GM12878 (cell line): ENCODE data around the gene POFUT2. TPM values are rescaled to one million over a fixed set of nuclear protein-coding genes. Genes with fewer than 3 reads are reported as not detected.

Source experiments
- ATAC-seq: fragments of 200-7000 bp; cut with Tn5 transposase; 3 replicates; pipeline ENCODE4 v1.9.1; 2020; ENCODE audit warnings: mild to moderate bottlenecking, moderate library complexity
- BruUV-seq: library from RNA; stranded (reverse); fragments of 400-500 nt; replicated peaks from 2 replicates; lab custom pipeline; 2021; lab: Mats Ljungman, UMichigan
- CTCF ChIA-PET: fragments of 300-600 bp; sonication (Branson Sonifier 250); formaldehyde crosslinking; extraction: SDS; loops from one replicate; lab custom pipeline; 2021; ENCODE audit warnings: inconsistent platforms; lab: Yijun Ruan, JAX
- POLR2A ChIA-PET: fragments of 350-600 bp; formaldehyde crosslinking; extraction: SDS; loops from one replicate; lab custom pipeline; 2021; ENCODE audit warnings: inconsistent platforms; lab: Charles Lee
- RAD21 ChIA-PET: fragments of 300-600 bp; sonication (Branson Sonifier 250); formaldehyde crosslinking; loops from one replicate; lab custom pipeline; 2023; ENCODE audit warnings: antibody characterized with exemption; ENCODE audit not compliant: unreplicated experiment; lab: Charles Lee
- SMC1A ChIA-PET: fragments of 300-600 bp; sonication (Branson Sonifier 250); formaldehyde crosslinking; loops from one replicate; lab custom pipeline; 2023; ENCODE audit not compliant: unreplicated experiment, uncharacterized antibody; lab: Charles Lee
- DNase-seq: peaks from one replicate; pipeline ENCODE4 v3.0.0-alpha.2; 2011; ENCODE audit warnings: low read depth, low spot score
- FAIRE-seq: peaks from 3 replicates; lab custom pipeline; 2011; peaks lifted over from hg19 to GRCh38; lab: Jason Lieb, UNC
- H2AFZ ChIP-seq: 2 replicates; pipeline ENCODE4 v1.6.0; 2011; ENCODE audit warnings: low read depth, low read length, control low read depth; ENCODE audit not compliant: control insufficient read depth
- H3K27ac ChIP-seq: 2 replicates; pipeline ENCODE4 v1.5.1; 2011; ENCODE audit warnings: control low read depth; ENCODE audit not compliant: control insufficient read depth, insufficient read depth
- H3K27me3 ChIP-seq, 2 experiments: replicated peaks in 1 of 2; 2 replicates each; pipeline versions ENCODE4 v1.6.0 to v1.6.1; 2011; ENCODE audit warnings: low read length in 1 of 2; ENCODE audit not compliant: control insufficient read depth in 2 of 2, insufficient read depth in 2 of 2
- H3K36me3 ChIP-seq, 2 experiments: 2 replicates each; pipeline ENCODE4 v1.5.1; 2011; ENCODE audit warnings: low read length in 1 of 2; ENCODE audit not compliant: control insufficient read depth in 2 of 2, insufficient read depth in 2 of 2
- H3K4me1 ChIP-seq: 2 replicates; pipeline ENCODE4 v1.6.1; 2011; ENCODE audit warnings: mild to moderate bottlenecking, low read length, moderate library complexity, mixed read lengths; ENCODE audit not compliant: control insufficient read depth, insufficient read depth
- H3K4me2 ChIP-seq: 2 replicates; pipeline ENCODE4 v1.6.0; 2011; ENCODE audit warnings: control low read depth; ENCODE audit not compliant: control insufficient read depth, insufficient read depth
- H3K4me3 ChIP-seq: fragments of 200-600 bp; sonication (generic); 2 replicates; pipeline ENCODE4 v1.5.1; 2016
- H3K79me2 ChIP-seq: 2 replicates; pipeline ENCODE4 v1.6.0; 2011; ENCODE audit warnings: low read length; ENCODE audit not compliant: control insufficient read depth, insufficient read depth
- H3K9ac ChIP-seq: 2 replicates; pipeline ENCODE4 v1.8.0; 2011; ENCODE audit warnings: low read length, control low read depth, mixed read lengths; ENCODE audit not compliant: control insufficient read depth, insufficient read depth
- H3K9me3 ChIP-seq: replicated peaks from 3 replicates; pipeline ENCODE4 v1.5.1; 2011; ENCODE audit warnings: mild to moderate bottlenecking, low read length; ENCODE audit not compliant: control insufficient read depth, insufficient read depth
- H4K20me1 ChIP-seq: 2 replicates; pipeline ENCODE4 v1.6.0; 2011; ENCODE audit not compliant: control insufficient read depth, insufficient read depth
- ATF7 ChIP-seq: fragments of 450-650 bp; IDR thresholded peaks from 2 replicates; pipeline ENCODE4 v1.6.1; 2016; ENCODE audit warnings: low read depth, mild to moderate bottlenecking
- BCLAF1 ChIP-seq: fragments of 450-650 bp; IDR thresholded peaks from 2 replicates; pipeline ENCODE4 v1.6.1; 2017; ENCODE audit warnings: antibody characterized with exemption, mild to moderate bottlenecking, moderate library complexity
- CHD1 ChIP-seq: IDR thresholded peaks from 2 replicates; pipeline ENCODE4 v1.6.1; 2012; ENCODE audit warnings: low read depth, low read length, improper control_type of control experiment
- CREM ChIP-seq: IDR thresholded peaks from 2 replicates; pipeline ENCODE4 v1.6.1; 2014; ENCODE audit warnings: antibody characterized with exemption, low read depth
- KDM1A ChIP-seq: fragments of 200-600 bp; sonication (generic); IDR thresholded peaks from 2 replicates; pipeline ENCODE4 v1.6.1; 2016; ENCODE audit warnings: borderline replicate concordance
- LARP7 ChIP-seq: fragments of 450-650 bp; IDR thresholded peaks from 2 replicates; pipeline ENCODE4 v1.6.1; 2017; ENCODE audit warnings: mild to moderate bottlenecking
- NFYB ChIP-seq: IDR thresholded peaks from 2 replicates; pipeline ENCODE4 v1.6.1; 2011; ENCODE audit warnings: low read depth, mild to moderate bottlenecking, low read length, improper control_type of control experiment, moderate library complexity; ENCODE audit not compliant: insufficient read depth
- NR2C2 ChIP-seq: IDR thresholded peaks from 2 replicates; pipeline ENCODE4 v1.6.1; 2011; ENCODE audit warnings: borderline replicate concordance, low read depth; ENCODE audit not compliant: control insufficient read depth, insufficient read length
- PML ChIP-seq: IDR thresholded peaks from 2 replicates; pipeline ENCODE4 v1.6.1; 2012; ENCODE audit warnings: low read length, inconsistent platforms
- RAD21 ChIP-seq: IDR thresholded peaks from 2 replicates; pipeline ENCODE4 v1.6.1; 2011; ENCODE audit warnings: mild to moderate bottlenecking, low read depth, low read length, moderate library complexity; ENCODE audit not compliant: insufficient read depth
- RB1 ChIP-seq: fragments of 450-650 bp; formaldehyde crosslinking; IDR thresholded peaks from 2 replicates; pipeline ENCODE4 v1.6.1; 2017; ENCODE audit warnings: mild to moderate bottlenecking, borderline replicate concordance
- SRF ChIP-seq, 2 experiments: IDR thresholded peaks; 2 replicates each; pipeline ENCODE4 v1.6.1; 2011; ENCODE audit warnings: low read depth in 2 of 2, low read length in 2 of 2, mild to moderate bottlenecking in 1 of 2, moderate library complexity in 1 of 2
- TBL1XR1 ChIP-seq: IDR thresholded peaks from 2 replicates; pipeline ENCODE4 v1.6.1; 2012; ENCODE audit warnings: low read depth, low read length, improper control_type of control experiment
- WGBS: methylation state at CpG from one replicate; pipeline ENCODE4 v1.1.6; 2016; ENCODE audit warnings: low lambda C conversion rate; ENCODE audit not compliant: insufficient replicate concordance, insufficient coverage; ENCODE audit errors: missing lambda C conversion rate; 5-methylcytosine and 5-hydroxymethylcytosine counted together
- in situ Hi-C: fragments of 300-500 bp; cut with MboI; formaldehyde crosslinking; loops from 9 replicates; pipeline ENCODE4 v1.14.3; 2018; ENCODE audit warnings: mixed read lengths
- intact Hi-C: fragments of 100-400 bp; cut with micrococcal nuclease; formaldehyde crosslinking; loops from one replicate; pipeline ENCODE4 v1.14.2; 2022; ENCODE audit not compliant: unreplicated experiment
- polyA plus RNA-seq, 11 experiments: library from polyadenylated mRNA; depleted of rRNA in 4 of 11; unstranded in 6 of 11; stranded (reverse) in 5 of 11; fragments of >200 nt; fragmentation: Nextera tagmentation in 4 of 11; fragmentation: Illumina TruSeq in 1 of 11; extraction: Ambion mirVana in 4 of 11; extraction: Trizol in 1 of 11; gene quantifications; 1 replicate in 1 of 11; 2 replicates in 10 of 11; pipeline versions ENCODE4 v1.2.1 to v1.2.3, GENCODE V29; 2011 to 2016; ENCODE audit warnings: inconsistent platforms in 2 of 11, missing spikeins in 2 of 11, low read depth in 1 of 11
- total RNA-seq, 4 experiments: library from RNA; depleted of rRNA in 3 of 4; stranded (reverse); fragments of >200 nt in 3 of 4; fragmentation: Illumina TruSeq in 1 of 4; extraction: Trizol in 1 of 4; gene quantifications; 2 replicates each; pipeline versions ENCODE4 v1.2.1 to v1.2.3, GENCODE V29; 2013 to 2021

Gene POFUT2
- total and polyA plus RNA-seq, 10 of the 15 experiments (the other 5 are each of a cell fraction or from before 2014, with no cell fraction given), result 1.2 to 15.1 (median 6.8) TPM

GRCh38 chr21:45302082-45303061, 14.7 kb upstream of the POFUT2 start:
- intact Hi-C loops, result no loop called here
- Histone ChIP-seq H3K4me3 (no peak overlapping the region), H3K9ac (no peak overlapping the region), H3K4me1 (no peaks in the 10 kb centered on the region)
- CTCF ChIA-PET, result interaction anchor here (0.6 to 2.2 kb wide), 2 partner anchors 11 to 164 kb away, joined by 3 to 5 read pairs; no protein-coding TSS in a partner anchor
- 47% methylated on average over 54 of the region's 54 CpGs for WGBS
- in situ Hi-C loops, result no loop called here
- RAD21 ChIA-PET, result no interaction called here
- POLR2A ChIA-PET, result no interaction called here
- TF ChIP-seq CHD1 (no peak), TBL1XR1 (no peak), RB1 (no peak), CREM (no peak), NR2C2 (no peak), BCLAF1 (no peak), KDM1A (no peak), ATF7 (no peak), LARP7 (no peak), SRF (IDR thresholded peaks at IDR 0.05; ENCODE audit: low read depth in 2 of 2, low read length in 2 of 2) (no peak), PML (no peak), NFYB (no peak), RAD21 (no peak)
- TF ChIP-seq, all 136 proteins: peak for 0
- no TSS peak for BruUV-seq
- SMC1A ChIA-PET, result no interaction called here
- Histone ChIP-seq H3K27me3 (no peaks in the 10 kb centered on the region), H2AFZ (no peak overlapping the region), H4K20me1 (no peaks in the 10 kb centered on the region), H3K36me3 (no peaks in the 10 kb centered on the region), H3K4me2 (no peak overlapping the region), H3K9me3 (no peaks in the 10 kb centered on the region), H3K79me2 (no peaks in the 10 kb centered on the region), H3K27ac (no peak overlapping the region)
- no peak for FAIRE-seq
- DNase-seq, result no peak
- no peak for ATAC-seq
